ENCODE results near the gene MGAT1. TPM values are rescaled to one million over a fixed set of nuclear protein-coding genes. Genes with fewer than 3 reads are reported as not detected.

Gene MGAT1
- total RNA-seq, 6 experiments from 2014 or later, result 99.7 to 136 (median 106) TPM

- no peak overlapping the region for H3K4me3 ChIP-seq
- no peak for DNase-seq
- intact Hi-C loops (cut with DNase I), result no loop called here
- no peak for TF ChIP-seq POLR2A (IDR thresholded peaks at IDR 0.05)
- TF ChIP-seq, protein P1, sequence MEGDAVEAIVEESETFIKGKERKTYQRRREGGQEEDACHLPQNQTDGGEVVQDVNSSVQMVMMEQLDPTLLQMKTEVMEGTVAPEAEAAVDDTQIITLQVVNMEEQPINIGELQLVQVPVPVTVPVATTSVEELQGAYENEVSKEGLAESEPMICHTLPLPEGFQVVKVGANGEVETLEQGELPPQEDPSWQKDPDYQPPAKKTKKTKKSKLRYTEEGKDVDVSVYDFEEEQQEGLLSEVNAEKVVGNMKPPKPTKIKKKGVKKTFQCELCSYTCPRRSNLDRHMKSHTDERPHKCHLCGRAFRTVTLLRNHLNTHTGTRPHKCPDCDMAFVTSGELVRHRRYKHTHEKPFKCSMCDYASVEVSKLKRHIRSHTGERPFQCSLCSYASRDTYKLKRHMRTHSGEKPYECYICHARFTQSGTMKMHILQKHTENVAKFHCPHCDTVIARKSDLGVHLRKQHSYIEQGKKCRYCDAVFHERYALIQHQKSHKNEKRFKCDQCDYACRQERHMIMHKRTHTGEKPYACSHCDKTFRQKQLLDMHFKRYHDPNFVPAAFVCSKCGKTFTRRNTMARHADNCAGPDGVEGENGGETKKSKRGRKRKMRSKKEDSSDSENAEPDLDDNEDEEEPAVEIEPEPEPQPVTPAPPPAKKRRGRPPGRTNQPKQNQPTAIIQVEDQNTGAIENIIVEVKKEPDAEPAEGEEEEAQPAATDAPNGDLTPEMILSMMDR (IDR thresholded peaks at IDR 0.05), result no peak
- H3K27ac ChIP-seq, result peak overlapping the region; percentile 53 to 56 (median 55)
- no peaks in the 10 kb centered on the region for H3K36me3 ChIP-seq
- peaks cover 0 to 13% (median 0%) of the 10 kb centered on the region in 4 donors for H3K4me1 ChIP-seq
- 74% methylated on average over 4 of the region's 4 CpGs for WGBS (ENCODE audit: insufficient coverage, low coverage, low lambda C conversion rate, missing lambda C conversion rate)
- no peaks in the 10 kb centered on the region for H3K9me3 ChIP-seq
- ATAC-seq, result no peak
- no peaks in the 10 kb centered on the region for H3K27me3 ChIP-seq
Observed at GRCh38 chr5:180821538-180821937, 18.9 kb upstream of the MGAT1 start.

DNA sequence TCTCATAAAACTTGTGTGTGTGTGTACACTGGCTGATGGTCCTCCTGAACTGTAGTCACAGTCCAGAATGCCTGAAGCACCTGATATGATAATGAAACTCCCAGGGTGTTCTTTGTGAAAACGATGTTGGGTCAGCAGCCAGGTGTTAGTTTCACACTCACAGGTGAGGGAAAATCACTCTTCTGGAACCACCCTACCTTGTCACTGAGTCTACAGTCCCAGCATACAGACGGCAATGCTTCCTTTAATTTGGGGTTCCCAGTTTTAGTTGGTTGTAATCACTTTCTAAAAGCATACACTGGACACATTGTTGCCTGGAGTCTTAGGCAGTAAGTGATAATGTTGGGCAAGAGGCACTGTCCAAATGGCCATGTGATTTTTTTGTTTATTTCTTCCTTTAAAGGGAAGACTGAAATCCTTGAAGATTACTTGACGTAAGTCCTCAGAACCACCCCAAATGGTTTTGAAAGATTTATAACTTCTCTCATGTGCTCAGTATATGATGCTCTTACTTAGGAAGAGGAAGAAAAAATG is 18.2 kb upstream of the MGAT1 start:
- Histone ChIP-seq H3K9me3 (no peaks in the 10 kb centered on the region), H3K36me3 (no peaks in the 10 kb centered on the region), H3K4me3 (no peak overlapping the region), H3K27me3 (no peaks in the 10 kb centered on the region), H3K27ac (peak overlapping the region; percentile 24 to 56 (median 53)), H3K4me1 (peaks cover 0 to 8% (median 0%) of the 10 kb centered on the region in 4 donors)
- 48% methylated on average over 3 of the region's 3 CpGs for WGBS (ENCODE audit: insufficient coverage, low coverage, low lambda C conversion rate, missing lambda C conversion rate)
- intact Hi-C loops (cut with DNase I), result no loop called here
- ATAC-seq (peak; percentile 27 to 55 (median 38)), DNase-seq (no peak)
- TF ChIP-seq POLR2A (IDR thresholded peaks at IDR 0.05), result peak; percentile 53
- TF ChIP-seq, protein P1 (IDR thresholded peaks at IDR 0.05), result no peak

DNA sequence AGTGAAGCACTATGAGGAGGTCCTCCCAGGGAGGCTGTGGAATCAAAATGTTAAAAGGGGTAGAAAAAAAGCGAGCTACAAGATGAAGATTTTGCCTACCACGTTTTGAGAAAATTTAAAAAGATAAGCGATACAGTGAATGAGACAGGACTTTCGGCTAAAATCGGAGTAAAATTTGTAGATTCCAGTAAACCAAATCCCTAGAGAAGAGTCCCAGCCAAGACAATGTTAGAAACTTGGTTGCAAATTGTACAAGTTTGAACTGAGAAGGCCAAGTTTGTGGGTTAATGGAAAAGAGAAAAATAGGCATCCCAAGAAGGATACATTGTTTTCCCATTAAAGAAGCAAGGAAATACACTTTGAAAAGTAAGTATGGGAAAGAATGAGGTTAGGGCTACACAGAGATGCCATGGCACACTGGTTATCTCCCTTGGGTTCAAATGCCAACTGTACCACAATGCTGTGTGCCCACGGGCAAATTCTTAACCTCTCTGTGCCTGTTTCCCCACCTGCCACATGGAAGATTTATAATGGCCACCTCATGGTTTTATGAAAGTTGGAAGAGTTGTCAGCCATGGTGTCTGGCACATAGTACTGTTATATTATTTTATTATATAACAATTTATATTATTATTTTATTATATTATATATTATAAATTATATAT is 16.2 kb upstream of the MGAT1 start:
- no peak for TF ChIP-seq POLR2A (IDR thresholded peaks at IDR 0.05)
- TF ChIP-seq, protein P1 (IDR thresholded peaks at IDR 0.05), result no peak
- H3K4me1 ChIP-seq, result no peaks in the 10 kb centered on the region
- intact Hi-C loops (cut with DNase I), result no loop called here
- no peak overlapping the region for H3K4me3 ChIP-seq
- ATAC-seq (no peak), DNase-seq (no peak)
- peak overlapping the region in 2 of 3 donors; percentile 93 to 98 for H3K27ac ChIP-seq
- H3K9me3 ChIP-seq, result no peaks in the 10 kb centered on the region
- H3K27me3 ChIP-seq, result no peaks in the 10 kb centered on the region
- H3K36me3 ChIP-seq, result no peaks in the 10 kb centered on the region
- WGBS (ENCODE audit: insufficient coverage, low coverage, low lambda C conversion rate, missing lambda C conversion rate), result 68% methylated on average over 6 of the region's 6 CpGs

GRCh38 chr5:180817893-180818674 is 15.5 kb upstream of the MGAT1 start:
- no peaks in the 10 kb centered on the region for H3K9me3 ChIP-seq
- ATAC-seq (no peak), DNase-seq (no peak)
- no peaks in the 10 kb centered on the region for H3K27me3 ChIP-seq
- WGBS (ENCODE audit: insufficient coverage, low coverage, low lambda C conversion rate, missing lambda C conversion rate), result 41% methylated on average over 12 of the region's 13 CpGs
- intact Hi-C loops (cut with DNase I), result no loop called here
- peak overlapping the region; percentile 8 to 98 (median 93) for H3K27ac ChIP-seq
- H3K4me1 ChIP-seq, result no peaks in the 10 kb centered on the region
- TF ChIP-seq, protein P1 (IDR thresholded peaks at IDR 0.05), result no peak
- no peak for TF ChIP-seq POLR2A (IDR thresholded peaks at IDR 0.05)
- no peaks in the 10 kb centered on the region for H3K36me3 ChIP-seq
- no peak overlapping the region for H3K4me3 ChIP-seq
